Breast epithelium (tissue), 3 donors: ENCODE data around the gene PUM2.

ENCODE experiments used
- CTCF ChIP-seq, 3 donors: fragments of 450-650 bp; IDR thresholded peaks; one replicate each; pipeline ENCODE4 v1.5.1; 2016 to 2017; ENCODE audit warnings: antibody characterized with exemption in 3 of 3, mild to moderate bottlenecking in 3 of 3, moderate library complexity in 3 of 3
- POLR2AphosphoS5 ChIP-seq, 3 donors: sonication (generic); formaldehyde crosslinking; IDR thresholded peaks; one replicate each; pipeline ENCODE4 v1.6.1; 2017; ENCODE audit warnings: antibody characterized with exemption in 3 of 3

GRCh38 chr2:20352230-20352578, 1.6 kb upstream of the PUM2 start:
- TF ChIP-seq CTCF (IDR thresholded peaks at IDR 0.05) (no peak), POLR2AphosphoS5 (IDR thresholded peaks at IDR 0.05) (no peak)
